Left lung (tissue), 10 donors: ENCODE data around the gene NSMCE4A. TPM values are rescaled to one million over a fixed set of nuclear protein-coding genes. Genes with fewer than 3 reads are reported as not detected.
"Not testable (repeated sequence)": the region's sequence is repeated elsewhere in the genome, so short reads cannot be mapped to it uniquely, and the experiment has no call there.

Experiments
- ATAC-seq: fragments of 200-7000 bp; cut with Tn5 transposase; one replicate; pipeline ENCODE4 v1.9.1; 2020; ENCODE audit warnings: moderate library complexity
- DNase-seq, 4 donors: peaks; one replicate each; pipeline ENCODE4 v3.0.0-alpha.2; 2013 to 2020
- H3K27ac ChIP-seq, 2 donors: fragments of 200-600 bp; sonication (generic) in 1 of 2; one replicate each; pipeline versions ENCODE4 v1.5.0 to v1.8.0; 2020 to 2021
- H3K27me3 ChIP-seq, 2 donors: fragments of 200-600 bp; sonication (generic) in 1 of 2; one replicate each; pipeline versions ENCODE4 v1.5.0 to v1.8.0; 2020 to 2021
- H3K36me3 ChIP-seq, 2 donors: fragments of 200-600 bp; sonication (generic) in 1 of 2; one replicate each; pipeline versions ENCODE4 v1.5.0 to v1.8.0; 2020 to 2021
- H3K4me1 ChIP-seq, 2 donors: fragments of 200-600 bp; one replicate each; pipeline ENCODE4 v1.8.0; 2021
- H3K4me3 ChIP-seq, 2 donors: fragments of 200-600 bp; sonication (generic) in 1 of 2; one replicate each; pipeline versions ENCODE4 v1.5.0 to v1.8.0; 2020 to 2021; ENCODE audit warnings: mild to moderate bottlenecking in 1 of 2
- H3K9me3 ChIP-seq, 2 donors: fragments of 200-600 bp; sonication (generic) in 1 of 2; one replicate each; pipeline versions ENCODE4 v1.5.0 to v1.8.0; 2020 to 2021
- CTCF ChIP-seq, 2 donors: fragments of 200-600 bp; sonication (generic) in 1 of 2; IDR thresholded peaks; one replicate each; pipeline versions ENCODE4 v1.5.0 to v1.8.0; 2021; ENCODE audit warnings: antibody characterized with exemption in 2 of 2
- intact Hi-C, 2 donors: fragments of 100-400 bp; cut with DNase I; formaldehyde crosslinking; loops; one replicate each; pipeline versions ENCODE4 v1.11.2 to v1.14.2; 2022
- polyA plus RNA-seq, 6 donors: library from polyadenylated mRNA; unstranded; fragments of 120-200 nt; gene quantifications; one replicate each; pipeline ENCODE4 v1.2.1, GENCODE V29; 2013; ENCODE audit not compliant: insufficient read length in 6 of 6
- total RNA-seq, 2 donors: library from RNA; stranded (reverse); fragmentation: NEBNext Ultra II Directional; extraction: Animal tissue kit (Norgen Biotek cat#: 25700); gene quantifications; one replicate each; pipeline ENCODE4 v1.2.1, GENCODE V29; 2021
- donor health status: DM: no; HTN: yes; CAD: no.
- donor health status: DM: no; HTN: no; CAD: no.

NSMCE4A gene
- total and polyA plus RNA-seq, 8 donors: 26.2 to 112 (median 99.1) TPM

- intact Hi-C loops: no loop called here
- DNase-seq (peak in 2 of 4 donors; percentile 75 to 82), ATAC-seq (no peak)
- Histone ChIP-seq H3K4me3 (no peak overlapping the region), H3K27me3 (peaks cover 0 to 12% of the 10 kb centered on the region in 2 donors), H3K36me3 (no peaks in the 10 kb centered on the region), H3K27ac (no peak overlapping the region), H3K9me3 (no peaks in the 10 kb centered on the region), H3K4me1 (peaks cover 0 to 4% of the 10 kb centered on the region in 2 donors)
- no peak for TF ChIP-seq CTCF (IDR thresholded peaks at IDR 0.05)
Measured at GRCh38 chr10:122021379-122021778, 46.4 kb upstream of the NSMCE4A start.

- intact Hi-C loops: no loop called here
- ATAC-seq: no peak
- peak overlapping the region in 1 of 2 donors; percentile 79 for H3K27ac ChIP-seq
- no peaks in the 10 kb centered on the region for H3K9me3 ChIP-seq
- H3K36me3 ChIP-seq: no peaks in the 10 kb centered on the region
- H3K4me3 ChIP-seq: no peak overlapping the region
- TF ChIP-seq CTCF (IDR thresholded peaks at IDR 0.05): no peak
- peaks cover 0 to 12% of the 10 kb centered on the region in 2 donors for H3K27me3 ChIP-seq
- peaks cover 0 to 4% of the 10 kb centered on the region in 2 donors for H3K4me1 ChIP-seq
- no peak for DNase-seq
Measured at GRCh38 chr10:122020226-122020625, 45.2 kb upstream of the NSMCE4A start.

- H3K9me3 ChIP-seq: no peaks in the 10 kb centered on the region
- H3K36me3 ChIP-seq: no peaks in the 10 kb centered on the region
- no peak for TF ChIP-seq CTCF (IDR thresholded peaks at IDR 0.05)
- peaks cover 0 to 4% of the 10 kb centered on the region in 2 donors for H3K4me1 ChIP-seq
- H3K27ac ChIP-seq: peak overlapping the region; percentile 67 to 79
- ATAC-seq: peak; percentile 96
- H3K4me3 ChIP-seq: peak overlapping the region; percentile 1 to 6
- peak; percentile 11 to 88 (median 57) for DNase-seq
- intact Hi-C loops: no loop called here
- H3K27me3 ChIP-seq: peaks cover 0 to 12% of the 10 kb centered on the region in 2 donors
Measured at GRCh38 chr10:122019414-122019975, 44.5 kb upstream of the NSMCE4A start.

GRCh38 chr10:122018951-122019413 is 44.0 kb upstream of the NSMCE4A start:
- intact Hi-C loops: no loop called here
- TF ChIP-seq CTCF (IDR thresholded peaks at IDR 0.05): no peak
- peaks cover 0 to 12% of the 10 kb centered on the region in 2 donors for H3K27me3 ChIP-seq
- peak overlapping the region; percentile 1 to 6 for H3K4me3 ChIP-seq
- no peaks in the 10 kb centered on the region for H3K36me3 ChIP-seq
- peak; percentile 81 for ATAC-seq
- peak in 2 of 4 donors; percentile 39 to 71 for DNase-seq
- H3K4me1 ChIP-seq: peaks cover 0 to 4% of the 10 kb centered on the region in 2 donors
- H3K9me3 ChIP-seq: no peaks in the 10 kb centered on the region
- peak overlapping the region; percentile 67 to 79 for H3K27ac ChIP-seq

GRCh38 chr10:122018491-122018890 is 43.5 kb upstream of the NSMCE4A start:
- peaks cover 0 to 4% of the 10 kb centered on the region in 2 donors for H3K4me1 ChIP-seq
- H3K36me3 ChIP-seq: no peaks in the 10 kb centered on the region
- DNase-seq (no peak), ATAC-seq (no peak)
- H3K27ac ChIP-seq: peak overlapping the region; percentile 67 to 79
- H3K9me3 ChIP-seq: no peaks in the 10 kb centered on the region
- peaks cover 0 to 12% of the 10 kb centered on the region in 2 donors for H3K27me3 ChIP-seq
- intact Hi-C loops: no loop called here
- no peak overlapping the region for H3K4me3 ChIP-seq
- no peak for TF ChIP-seq CTCF (IDR thresholded peaks at IDR 0.05)

GRCh38 chr10:122017926-122018325 is 42.9 kb upstream of the NSMCE4A start:
- H3K36me3 ChIP-seq, H3K4me1 ChIP-seq, H3K4me3 ChIP-seq, intact Hi-C loops, H3K9me3 ChIP-seq, H3K27ac ChIP-seq, ATAC-seq, DNase-seq: not testable (repeated sequence)
- peaks cover 0 to 12% of the 10 kb centered on the region in 2 donors for H3K27me3 ChIP-seq
